SU-DHL-6 (cell line): ENCODE measurements around the gene E2F6.

ENCODE experiments used
- H2AFZ ChIP-seq: fragments of 200-600 bp; sonication (generic); 2 replicates; pipeline ENCODE4 v1.6.1; 2014; ENCODE audit warnings: low read depth, mild to moderate bottlenecking, moderate library complexity, mixed read lengths, antibody characterized with exemption, low read length; ENCODE audit not compliant: severe bottlenecking
- H3F3A ChIP-seq: fragments of 200-600 bp; shearing (Covaris generic); 2 replicates; pipeline ENCODE4 v1.6.0; 2016; ENCODE audit warnings: antibody characterized with exemption, mild to moderate bottlenecking; ENCODE audit not compliant: insufficient read depth
- H3K27ac ChIP-seq: fragments of 200-600 bp; sonication (generic); 2 replicates; pipeline ENCODE4 v1.5.1; 2016; ENCODE audit warnings: low read depth, mild to moderate bottlenecking, low read length, moderate library complexity, mixed read lengths
- H3K27me3 ChIP-seq: fragments of 200-600 bp; sonication (generic), shearing (Covaris generic); 2 replicates; pipeline ENCODE4 v1.6.0; 2014; ENCODE audit warnings: mild to moderate bottlenecking, low read length
- H3K36me3 ChIP-seq: fragments of 200-600 bp; sonication (generic); 2 replicates; pipeline ENCODE4 v1.6.1; 2014; ENCODE audit warnings: mild to moderate bottlenecking, low read length, mixed read lengths
- H3K4me2 ChIP-seq: fragments of 300-600, 200-600 bp; shearing (Covaris generic), sonication (generic); 2 replicates; pipeline ENCODE4 v1.6.0; 2014; ENCODE audit warnings: low read length, low read depth, mild to moderate bottlenecking; ENCODE audit not compliant: poor library complexity, severe bottlenecking
- H3K4me3 ChIP-seq: fragments of 200-600 bp; sonication (generic); 2 replicates; pipeline ENCODE4 v1.5.1; 2014; ENCODE audit warnings: antibody characterized with exemption, low read length, mild to moderate bottlenecking, mixed read lengths; ENCODE audit not compliant: insufficient read depth, poor library complexity, severe bottlenecking
- H3K79me2 ChIP-seq: fragments of 200-600 bp; sonication (generic); 2 replicates; pipeline ENCODE4 v1.6.1; 2014; ENCODE audit warnings: mild to moderate bottlenecking, low read length, moderate library complexity; ENCODE audit not compliant: insufficient read depth
- H3K9ac ChIP-seq: fragments of 200-600 bp; sonication (generic); 2 replicates; pipeline ENCODE4 v1.7.0; 2014; ENCODE audit warnings: mild to moderate bottlenecking, low read length
- H3K9me2 ChIP-seq: fragments of 200-600 bp; sonication (generic); replicated peaks from 2 replicates; pipeline ENCODE4 v1.6.1; 2014; ENCODE audit warnings: low read length; ENCODE audit not compliant: insufficient read depth
- H3K9me3 ChIP-seq: fragments of 200-600 bp; sonication (generic); 2 replicates; pipeline ENCODE4 v1.6.1; 2014; ENCODE audit warnings: low read length, mixed read lengths; ENCODE audit not compliant: insufficient read depth
- H4K20me1 ChIP-seq: fragments of 200-600 bp; sonication (generic); 2 replicates; pipeline ENCODE4 v1.6.1; 2014; ENCODE audit warnings: low read depth, mild to moderate bottlenecking, antibody characterized with exemption, low read length, moderate library complexity, mixed read lengths
- EZH2phosphoT487 ChIP-seq: fragments of 200-600 bp; sonication (generic), shearing (Covaris generic); conservative IDR thresholded peaks from 2 replicates; pipeline ENCODE4 v1.6.1; 2018; ENCODE audit warnings: mild to moderate bottlenecking, antibody characterized with exemption, low read length, moderate library complexity, mixed read lengths
- TF ChIP-seq, protein P1 (sequence below): fragments of 200-600 bp; sonication (generic); IDR thresholded peaks from one replicate; pipeline ENCODE4 v1.5.1; 2017; ENCODE audit warnings: antibody characterized with exemption, mild to moderate bottlenecking, low read length, moderate library complexity; ENCODE audit not compliant: insufficient read depth, poor library complexity, severe bottlenecking

Gene E2F6

DNA sequence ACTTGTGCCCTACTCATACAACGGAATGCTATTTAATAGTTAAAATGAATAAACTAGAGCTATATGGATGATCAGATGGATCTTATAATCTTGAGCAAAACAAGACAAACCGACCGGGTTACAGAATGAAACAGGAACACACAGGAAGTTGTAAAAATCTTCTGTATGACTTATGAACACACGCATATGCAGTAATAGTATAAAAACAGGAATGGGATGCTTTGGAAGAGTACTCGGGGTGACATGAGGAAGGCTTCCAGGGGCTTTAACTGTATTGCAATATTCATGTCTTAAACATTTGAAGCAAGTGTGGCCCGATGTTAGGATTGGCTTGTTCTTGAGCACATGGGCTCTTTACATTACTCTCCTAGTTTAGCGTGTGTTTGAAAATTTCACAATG lies 14.9 kb upstream of the E2F6 start:
- Histone ChIP-seq H3F3A (no peaks in the 10 kb centered on the region), H3K27me3 (no peaks in the 10 kb centered on the region), H3K27ac (no peak overlapping the region), H3K36me3 (no peaks in the 10 kb centered on the region), H3K79me2 (no peaks in the 10 kb centered on the region), H3K9me3 (no peaks in the 10 kb centered on the region), H3K9ac (no peak overlapping the region), H3K4me2 (no peak overlapping the region), H3K4me3 (no peak overlapping the region), H3K9me2 (no peaks in the 10 kb centered on the region), H4K20me1 (no peaks in the 10 kb centered on the region), H2AFZ (no peak overlapping the region)
- TF ChIP-seq, protein P1, sequence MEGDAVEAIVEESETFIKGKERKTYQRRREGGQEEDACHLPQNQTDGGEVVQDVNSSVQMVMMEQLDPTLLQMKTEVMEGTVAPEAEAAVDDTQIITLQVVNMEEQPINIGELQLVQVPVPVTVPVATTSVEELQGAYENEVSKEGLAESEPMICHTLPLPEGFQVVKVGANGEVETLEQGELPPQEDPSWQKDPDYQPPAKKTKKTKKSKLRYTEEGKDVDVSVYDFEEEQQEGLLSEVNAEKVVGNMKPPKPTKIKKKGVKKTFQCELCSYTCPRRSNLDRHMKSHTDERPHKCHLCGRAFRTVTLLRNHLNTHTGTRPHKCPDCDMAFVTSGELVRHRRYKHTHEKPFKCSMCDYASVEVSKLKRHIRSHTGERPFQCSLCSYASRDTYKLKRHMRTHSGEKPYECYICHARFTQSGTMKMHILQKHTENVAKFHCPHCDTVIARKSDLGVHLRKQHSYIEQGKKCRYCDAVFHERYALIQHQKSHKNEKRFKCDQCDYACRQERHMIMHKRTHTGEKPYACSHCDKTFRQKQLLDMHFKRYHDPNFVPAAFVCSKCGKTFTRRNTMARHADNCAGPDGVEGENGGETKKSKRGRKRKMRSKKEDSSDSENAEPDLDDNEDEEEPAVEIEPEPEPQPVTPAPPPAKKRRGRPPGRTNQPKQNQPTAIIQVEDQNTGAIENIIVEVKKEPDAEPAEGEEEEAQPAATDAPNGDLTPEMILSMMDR: no peak
- no peak for TF ChIP-seq EZH2phosphoT487

DNA sequence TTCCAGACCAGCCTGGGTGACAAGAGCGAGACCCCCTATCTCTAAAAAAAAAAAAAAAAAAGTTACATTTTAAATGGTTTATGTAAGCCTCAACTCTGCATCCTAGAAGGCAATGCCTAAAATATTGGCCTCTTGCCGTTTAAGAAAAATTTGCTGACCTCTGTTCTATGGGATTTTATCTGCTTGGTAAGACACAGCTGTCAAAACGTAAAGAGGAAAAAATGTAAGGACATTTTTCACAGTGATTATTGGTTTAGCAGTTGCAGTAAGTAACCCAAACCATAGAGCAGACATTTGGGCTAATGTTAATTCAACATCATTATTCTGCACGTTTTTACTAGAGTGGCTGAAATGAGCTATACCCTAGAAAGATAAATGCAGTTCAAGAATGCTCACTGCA lies 14.4 kb upstream of the E2F6 start:
- Histone ChIP-seq H3F3A (no peaks in the 10 kb centered on the region), H3K4me3 (no peak overlapping the region), H3K9ac (no peak overlapping the region), H3K36me3 (no peaks in the 10 kb centered on the region), H3K4me2 (no peak overlapping the region), H3K9me3 (no peaks in the 10 kb centered on the region), H4K20me1 (no peaks in the 10 kb centered on the region), H2AFZ (no peak overlapping the region), H3K27me3 (no peaks in the 10 kb centered on the region), H3K27ac (no peak overlapping the region), H3K79me2 (no peaks in the 10 kb centered on the region), H3K9me2 (no peaks in the 10 kb centered on the region)
- TF ChIP-seq, protein P1: no peak
- TF ChIP-seq EZH2phosphoT487: no peak

DNA sequence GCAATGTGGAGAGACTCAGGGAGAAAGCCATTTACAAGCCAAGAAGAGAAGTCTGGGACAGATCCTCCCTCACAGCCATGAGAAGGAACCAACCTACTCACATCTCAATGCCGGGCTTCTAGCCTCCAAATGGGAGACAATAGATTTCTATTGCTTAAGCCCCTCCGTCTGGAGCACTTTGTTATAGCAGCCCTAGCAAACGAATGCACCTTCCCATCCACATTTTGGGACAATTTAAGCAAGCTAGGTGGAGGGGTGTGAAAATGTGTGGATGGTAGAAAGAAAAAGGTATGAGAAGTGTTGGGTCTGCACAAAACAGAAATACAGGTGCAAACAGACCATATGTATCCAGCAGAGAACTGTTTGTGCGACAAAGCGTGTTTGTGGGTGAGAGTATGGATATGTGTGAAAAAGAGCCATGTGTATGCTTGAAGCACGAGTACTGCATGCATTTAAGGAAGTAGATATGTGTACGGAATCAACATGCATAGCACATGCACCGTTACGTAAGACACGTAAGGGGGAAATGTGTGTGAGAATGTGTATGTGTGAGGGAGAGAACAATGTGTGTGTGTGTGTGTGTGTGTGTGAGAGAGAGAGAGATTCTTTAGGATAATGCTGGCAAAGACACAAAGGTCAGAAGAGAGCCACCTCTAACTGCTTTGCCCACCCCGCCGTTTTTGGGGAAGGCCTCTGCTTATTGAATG lies 13.1 kb upstream of the E2F6 start:
- Histone ChIP-seq H4K20me1 (no peaks in the 10 kb centered on the region), H3K4me3 (no peak overlapping the region), H2AFZ (no peak overlapping the region), H3F3A (no peaks in the 10 kb centered on the region), H3K9me2 (no peaks in the 10 kb centered on the region), H3K27ac (no peak overlapping the region), H3K4me2 (no peak overlapping the region), H3K79me2 (no peaks in the 10 kb centered on the region), H3K27me3 (no peaks in the 10 kb centered on the region), H3K9ac (no peak overlapping the region), H3K36me3 (no peaks in the 10 kb centered on the region), H3K9me3 (no peaks in the 10 kb centered on the region)
- TF ChIP-seq, protein P1: no peak
- no peak for TF ChIP-seq EZH2phosphoT487
